ENCODE data around the gene ZBTB7B. TPM values are rescaled to one million over a fixed set of nuclear protein-coding genes. Genes with fewer than 3 reads are reported as not detected.

Gene ZBTB7B
- total RNA-seq, 4 donors from 2014 or later, result 44.6 to 53.4 (median 49.5) TPM

- Histone ChIP-seq H3K27ac (peak overlapping the region; percentile 86 to 99 (median 97)), H3K4me3 (no peak overlapping the region), H3K36me3 (peaks cover 0 to 24% (median 0%) of the 10 kb centered on the region in 3 donors), H3K4me1 (peaks cover 0 to 77% (median 55%) of the 10 kb centered on the region in 4 donors), H3K9me3 (no peaks in the 10 kb centered on the region), H3K27me3 (no peaks in the 10 kb centered on the region)
- no peak for TF ChIP-seq POLR2A (IDR thresholded peaks at IDR 0.05)
- no peak for TF ChIP-seq CTCF (IDR thresholded peaks at IDR 0.05)
- TF ChIP-seq EP300 (IDR thresholded peaks at IDR 0.05), result no peak
- no peak for DNase-seq (ENCODE audit: low spot score in 2 of 2)
- 82 to 89% methylated on average over 16 of the region's 16 CpGs for WGBS, 2 donors
These were observed 13.1 kb downstream of the ZBTB7B start for GRCh38 chr1:155015527-155016230.

- Histone ChIP-seq H3K36me3 (peaks cover 0 to 24% (median 0%) of the 10 kb centered on the region in 3 donors), H3K27ac (peak overlapping the region; percentile 86 to 99 (median 97)), H3K9me3 (no peaks in the 10 kb centered on the region), H3K4me3 (no peak overlapping the region), H3K4me1 (peaks cover 0 to 71% (median 49%) of the 10 kb centered on the region in 4 donors), H3K27me3 (no peaks in the 10 kb centered on the region)
- DNase-seq (ENCODE audit: low spot score in 2 of 2), result no peak
- no peak for TF ChIP-seq POLR2A (IDR thresholded peaks at IDR 0.05)
- no peak for TF ChIP-seq EP300 (IDR thresholded peaks at IDR 0.05)
- no peak for TF ChIP-seq CTCF (IDR thresholded peaks at IDR 0.05)
- WGBS, 2 donors, result 87 to 88% methylated on average over 25 to 26 of the region's 26 CpGs
These were observed 13.7 kb downstream of the ZBTB7B start for GRCh38 chr1:155016231-155016831.

- TF ChIP-seq EP300 (IDR thresholded peaks at IDR 0.05) (peak; percentile 95 to 98), CTCF (IDR thresholded peaks at IDR 0.05) (peak; percentile 96 to 100 (median 99)), POLR2A (IDR thresholded peaks at IDR 0.05) (peak; percentile 36 to 63)
- peaks cover 0 to 64% (median 39%) of the 10 kb centered on the region in 4 donors for H3K4me1 ChIP-seq
- peak overlapping the region; percentile 34 to 56 (median 38) for H3K4me3 ChIP-seq
These were observed 14.7 kb downstream of the ZBTB7B start for GRCh38 chr1:155017041-155017945.

GRCh38 chr1:155017946-155018316 is 15.3 kb downstream of the ZBTB7B start:
- Histone ChIP-seq H3K4me1 (peaks cover 0 to 61% (median 33%) of the 10 kb centered on the region in 4 donors), H3K36me3 (peaks cover 0 to 28% (median 0%) of the 10 kb centered on the region in 3 donors), H3K27me3 (no peaks in the 10 kb centered on the region), H3K4me3 (peak overlapping the region; percentile 34 to 56 (median 38)), H3K27ac (peak overlapping the region; percentile 86 to 99 (median 97)), H3K9me3 (no peaks in the 10 kb centered on the region)
- no peak for DNase-seq (ENCODE audit: low spot score in 2 of 2)
- WGBS, 2 donors, result 42 to 49% methylated on average over 6 of the region's 6 CpGs
- no peak for TF ChIP-seq EP300 (IDR thresholded peaks at IDR 0.05)
- no peak for TF ChIP-seq POLR2A (IDR thresholded peaks at IDR 0.05)
- TF ChIP-seq CTCF (IDR thresholded peaks at IDR 0.05), result no peak

More at GRCh38 chr1:155017041-155017945, 14.7 kb downstream of the ZBTB7B start:
- DNase-seq (ENCODE audit: low spot score in 2 of 2), result peak; percentile 78 to 88
- Histone ChIP-seq H3K27ac (peak overlapping the region; percentile 86 to 99 (median 97)), H3K9me3 (no peaks in the 10 kb centered on the region), H3K36me3 (peaks cover 0 to 24% (median 0%) of the 10 kb centered on the region in 3 donors), H3K27me3 (no peaks in the 10 kb centered on the region)
- WGBS, 2 donors, result 2 to 3% methylated on average over 22 to 33 of the region's 49 CpGs

Measured in tibial nerve (tissue), 4 donors.